Smooth muscle cell (in vitro differentiated cells): Measurements from ENCODE around the gene ACAD10. TPM values are rescaled to one million over a fixed set of nuclear protein-coding genes. Genes with fewer than 3 reads are reported as not detected.
A peak's percentile ranks its signal among the peaks of the same experiment; 100 is the strongest.
"Not testable (repeated sequence)": the region's sequence is repeated elsewhere in the genome, so short reads cannot be mapped to it uniquely, and the experiment has no call there.

Source experiments
- DNase-seq: peaks from one replicate; lab custom pipeline; 2025; ENCODE audit not compliant: unreplicated experiment; lab: John Stamatoyannopoulos, UW
- H2AFZ ChIP-seq: fragments of 200-600 bp; sonication (generic); 2 replicates; pipeline ENCODE4 v1.6.0; 2016; ENCODE audit warnings: antibody characterized with exemption, low read depth, mild to moderate bottlenecking
- H3F3A ChIP-seq: fragments of 200-600 bp; sonication (generic); 2 replicates; pipeline ENCODE4 v1.6.0; 2017; ENCODE audit warnings: antibody characterized with exemption, low read depth
- H3K27ac ChIP-seq: fragments of 200-600 bp; sonication (generic); 2 replicates; pipeline ENCODE4 v1.5.1; 2016; ENCODE audit warnings: low read depth, mild to moderate bottlenecking
- H3K27me3 ChIP-seq: fragments of 200-600 bp; sonication (generic); 2 replicates; pipeline ENCODE4 v1.6.1; 2016; ENCODE audit warnings: low read depth, mild to moderate bottlenecking
- H3K36me3 ChIP-seq: fragments of 200-600 bp; sonication (generic); 2 replicates; pipeline ENCODE4 v1.5.1; 2016; ENCODE audit warnings: low read depth
- H3K4me1 ChIP-seq: fragments of 200-600 bp; sonication (generic); 2 replicates; pipeline ENCODE4 v1.5.1; 2016; ENCODE audit warnings: low read depth
- H3K4me2 ChIP-seq: fragments of 200-600 bp; sonication (generic); 2 replicates; pipeline ENCODE4 v1.6.0; 2016; ENCODE audit warnings: mild to moderate bottlenecking
- H3K4me3 ChIP-seq: fragments of 200-600 bp; sonication (generic); 2 replicates; pipeline ENCODE4 v1.5.1; 2016; ENCODE audit warnings: mild to moderate bottlenecking
- H3K79me2 ChIP-seq: fragments of 200-600 bp; sonication (generic); 2 replicates; pipeline ENCODE4 v1.6.0; 2016; ENCODE audit warnings: low read depth, mild to moderate bottlenecking
- H3K9ac ChIP-seq: fragments of 200-600 bp; sonication (generic); 2 replicates; pipeline ENCODE4 v1.6.0; 2016; ENCODE audit warnings: low read depth
- H3K9me3 ChIP-seq: fragments of 200-600 bp; sonication (generic); replicated peaks from 2 replicates; pipeline ENCODE4 v1.5.1; 2016; ENCODE audit warnings: low read depth
- H4K20me1 ChIP-seq: fragments of 200-600 bp; sonication (generic); 2 replicates; pipeline ENCODE4 v1.6.0; 2016; ENCODE audit warnings: low read depth
- WGBS: methylation state at CpG from one replicate; pipeline ENCODE4 v1.1.7; 2016; ENCODE audit warnings: low lambda C conversion rate; 5-methylcytosine and 5-hydroxymethylcytosine counted together
- polyA plus RNA-seq: library from polyadenylated mRNA; unstranded; fragments of >200 nt; fragmentation: Nextera tagmentation; extraction: Ambion mirVana; gene quantifications from 2 replicates; pipeline ENCODE4 v1.2.1, GENCODE V29; 2016
- total RNA-seq: library from RNA; depleted of rRNA; stranded (reverse); fragments of >200 nt; gene quantifications from 2 replicates; pipeline ENCODE4 v1.2.3, GENCODE V29; 2014
- TF ChIP-seq, protein P1 (sequence below): fragments of 200-600 bp; sonication (generic); IDR thresholded peaks from 2 replicates; pipeline ENCODE4 v1.5.1; 2017; ENCODE audit warnings: borderline replicate concordance, mild to moderate bottlenecking, antibody characterized with exemption; ENCODE audit not compliant: insufficient read depth, poor library complexity, severe bottlenecking

The ACAD10 gene
- total and polyA plus RNA-seq, 2 experiments from 2014 or later: 13.4 to 14.9 TPM

DNA sequence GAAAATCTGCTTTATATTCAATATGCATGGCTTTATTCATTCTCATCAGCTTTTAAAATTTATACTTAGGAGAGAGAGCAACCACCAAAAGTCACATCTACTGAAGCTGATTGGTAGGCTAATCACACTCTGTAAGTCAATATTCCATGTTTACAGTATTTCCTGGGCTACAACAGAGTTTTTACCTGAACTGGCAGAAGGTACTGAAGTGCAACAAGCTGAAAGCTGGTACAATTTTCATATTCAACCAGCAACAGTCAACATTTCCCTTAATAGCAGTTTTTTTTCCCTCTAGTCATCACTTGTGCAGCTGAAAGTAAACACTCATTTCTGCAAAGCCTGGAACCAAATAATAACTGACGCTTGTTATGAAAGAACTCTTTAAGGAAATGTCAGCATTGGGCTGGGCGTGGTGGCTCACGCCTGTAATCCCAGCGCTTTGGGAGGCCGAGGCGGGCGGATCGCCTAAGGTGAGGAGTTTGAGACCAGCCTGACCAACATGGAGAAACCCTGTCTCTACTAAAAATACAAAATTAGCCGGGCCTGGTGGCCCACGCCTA, 13.0 kb upstream of the ACAD10 start:
- Histone ChIP-seq H3K4me1 (no peaks in the 10 kb centered on the region), H3K27ac (no peak overlapping the region), H3K4me3 (no peak overlapping the region), H3K4me2 (no peak overlapping the region), H3K79me2 (no peaks in the 10 kb centered on the region), H3K27me3 (no peaks in the 10 kb centered on the region), H4K20me1 (no peaks in the 10 kb centered on the region), H3K36me3 (peaks cover 13% of the 10 kb centered on the region), H3F3A (no peaks in the 10 kb centered on the region), H3K9me3 (no peaks in the 10 kb centered on the region), H2AFZ (no peak overlapping the region), H3K9ac (no peak overlapping the region)
- 97% methylated on average over 10 of the region's 10 CpGs for WGBS
- TF ChIP-seq, protein P1, sequence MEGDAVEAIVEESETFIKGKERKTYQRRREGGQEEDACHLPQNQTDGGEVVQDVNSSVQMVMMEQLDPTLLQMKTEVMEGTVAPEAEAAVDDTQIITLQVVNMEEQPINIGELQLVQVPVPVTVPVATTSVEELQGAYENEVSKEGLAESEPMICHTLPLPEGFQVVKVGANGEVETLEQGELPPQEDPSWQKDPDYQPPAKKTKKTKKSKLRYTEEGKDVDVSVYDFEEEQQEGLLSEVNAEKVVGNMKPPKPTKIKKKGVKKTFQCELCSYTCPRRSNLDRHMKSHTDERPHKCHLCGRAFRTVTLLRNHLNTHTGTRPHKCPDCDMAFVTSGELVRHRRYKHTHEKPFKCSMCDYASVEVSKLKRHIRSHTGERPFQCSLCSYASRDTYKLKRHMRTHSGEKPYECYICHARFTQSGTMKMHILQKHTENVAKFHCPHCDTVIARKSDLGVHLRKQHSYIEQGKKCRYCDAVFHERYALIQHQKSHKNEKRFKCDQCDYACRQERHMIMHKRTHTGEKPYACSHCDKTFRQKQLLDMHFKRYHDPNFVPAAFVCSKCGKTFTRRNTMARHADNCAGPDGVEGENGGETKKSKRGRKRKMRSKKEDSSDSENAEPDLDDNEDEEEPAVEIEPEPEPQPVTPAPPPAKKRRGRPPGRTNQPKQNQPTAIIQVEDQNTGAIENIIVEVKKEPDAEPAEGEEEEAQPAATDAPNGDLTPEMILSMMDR: no peak
- no peak for DNase-seq

DNA sequence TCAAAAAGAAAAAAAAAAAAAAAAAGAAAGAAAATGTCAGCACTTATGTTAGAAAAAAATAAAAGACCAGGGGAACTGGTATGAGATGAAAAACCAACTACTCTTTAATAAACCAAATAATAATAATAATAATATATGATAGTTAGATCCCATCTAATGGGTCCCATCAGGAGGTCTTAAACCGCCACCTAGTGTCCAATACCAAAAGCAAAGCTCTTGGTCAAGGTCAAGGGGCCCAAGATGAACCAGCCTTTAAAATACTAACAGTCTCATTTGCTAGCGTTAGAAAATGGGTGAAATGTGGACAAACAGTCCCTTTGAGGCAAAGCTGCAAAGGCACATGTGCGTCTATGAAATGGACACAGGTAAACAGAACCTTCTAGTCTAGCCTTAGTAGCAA, 12.3 kb upstream of the ACAD10 start:
- peaks cover 13% of the 10 kb centered on the region for H3K36me3 ChIP-seq
- no peaks in the 10 kb centered on the region for H3K4me1 ChIP-seq
- H3K79me2 ChIP-seq: no peaks in the 10 kb centered on the region
- WGBS: 92% methylated on average over 3 of the region's 3 CpGs
- H4K20me1 ChIP-seq: no peaks in the 10 kb centered on the region
- no peaks in the 10 kb centered on the region for H3K27me3 ChIP-seq
- H3K4me3 ChIP-seq: no peak overlapping the region
- H3K4me2 ChIP-seq: no peak overlapping the region
- no peak overlapping the region for H3K9ac ChIP-seq
- no peaks in the 10 kb centered on the region for H3K9me3 ChIP-seq
- no peak overlapping the region for H2AFZ ChIP-seq
- TF ChIP-seq, protein P1: peak; percentile 40
- H3F3A ChIP-seq: no peaks in the 10 kb centered on the region
- no peak overlapping the region for H3K27ac ChIP-seq
- no peak for DNase-seq

DNA sequence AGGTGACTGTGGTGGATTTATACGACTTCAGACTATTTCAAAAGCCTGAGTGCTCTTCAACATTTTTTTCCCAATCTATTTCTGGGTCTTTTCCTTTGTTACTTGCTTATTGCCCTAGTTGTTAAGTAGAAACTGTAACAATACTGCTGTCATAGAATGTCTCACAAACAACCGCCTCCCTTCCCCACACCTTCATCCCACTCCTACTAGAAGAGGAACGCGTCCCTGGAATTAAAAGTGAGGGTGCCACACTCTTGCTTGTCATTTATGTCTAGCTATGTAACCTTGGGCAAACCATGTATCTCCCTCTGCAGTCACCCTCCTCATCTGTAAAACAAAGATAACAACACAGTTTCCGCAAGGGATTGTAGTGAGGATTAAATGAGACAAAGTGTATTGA, 8.7 kb upstream of the ACAD10 start:
- Histone ChIP-seq H3K4me1 (no peaks in the 10 kb centered on the region), H2AFZ (no peak overlapping the region), H3F3A (no peaks in the 10 kb centered on the region), H3K4me3 (no peak overlapping the region), H3K27me3 (no peaks in the 10 kb centered on the region), H3K79me2 (no peaks in the 10 kb centered on the region), H3K9me3 (no peaks in the 10 kb centered on the region), H4K20me1 (no peaks in the 10 kb centered on the region), H3K4me2 (no peak overlapping the region), H3K36me3 (peaks cover 24% of the 10 kb centered on the region), H3K27ac (no peak overlapping the region), H3K9ac (no peak overlapping the region)
- 99% methylated on average over 5 of the region's 5 CpGs for WGBS
- TF ChIP-seq, protein P1: no peak
- DNase-seq: no peak

DNA sequence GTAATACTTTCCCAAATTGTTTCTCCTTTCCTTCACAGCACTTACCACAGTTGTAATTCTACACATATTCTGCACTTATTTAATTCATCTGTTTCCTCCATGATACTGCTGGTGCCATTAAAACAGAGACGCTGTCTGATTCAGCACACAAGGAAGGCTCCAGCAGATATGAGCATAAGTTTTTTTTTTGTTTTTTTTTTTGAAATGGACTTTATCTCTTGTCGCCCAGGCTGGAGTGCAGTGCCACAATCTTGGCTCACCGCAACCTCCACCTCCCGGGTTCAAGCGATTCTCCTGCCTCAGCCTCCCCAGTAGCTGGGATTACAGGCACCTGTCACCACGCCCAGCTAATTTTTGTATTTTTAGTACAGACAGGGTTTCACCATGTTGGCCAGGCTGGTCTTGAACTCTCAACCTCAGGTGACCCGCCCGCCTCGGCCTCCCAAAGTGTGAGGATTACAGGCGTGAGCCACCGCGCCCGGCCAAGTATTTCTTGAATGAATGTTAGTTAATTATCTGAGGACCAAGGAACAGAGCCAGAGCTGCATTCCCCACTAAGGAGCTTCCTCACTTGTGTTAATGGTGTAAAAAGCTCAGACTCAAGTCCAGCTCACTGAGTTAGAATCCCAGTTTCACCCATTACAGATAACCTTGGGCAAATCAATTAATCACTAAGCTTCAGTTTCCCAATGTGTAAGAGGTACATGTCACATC, 1.2 kb upstream of the ACAD10 start:
- H3K9me3 ChIP-seq, H3K36me3 ChIP-seq, DNase-seq, H3K27me3 ChIP-seq, H3F3A ChIP-seq, H4K20me1 ChIP-seq: not testable (repeated sequence)
- Histone ChIP-seq H3K79me2 (peaks cover 27% of the 10 kb centered on the region), H3K4me1 (peaks cover 19% of the 10 kb centered on the region), H3K4me2 (peak overlapping the region; percentile 98), H3K4me3 (peak overlapping the region; percentile 85), H3K9ac (peak overlapping the region; percentile 97), H3K27ac (peak overlapping the region; percentile 85), H2AFZ (peak overlapping the region; percentile 29)
- WGBS: 89% methylated on average over 13 of the region's 13 CpGs
